GM12864 (cell line): ENCODE results near the gene KIAA1614.

Source experiments
- DNase-seq: peaks from one replicate; pipeline ENCODE4 v3.0.0-alpha.2; 2011; ENCODE audit warnings: low read depth
- H3K4me3 ChIP-seq: 2 replicates; pipeline ENCODE4 v1.5.1; 2011; ENCODE audit warnings: mild to moderate bottlenecking, low read depth, low read length, control low read depth
- TF ChIP-seq, protein P1 (sequence below): IDR thresholded peaks from 2 replicates; pipeline ENCODE4 v1.5.1; 2011; ENCODE audit warnings: low read depth, mild to moderate bottlenecking, moderate library complexity, low read length, control low read depth, inconsistent platforms; ENCODE audit errors: missing control alignments

KIAA1614 gene

DNA sequence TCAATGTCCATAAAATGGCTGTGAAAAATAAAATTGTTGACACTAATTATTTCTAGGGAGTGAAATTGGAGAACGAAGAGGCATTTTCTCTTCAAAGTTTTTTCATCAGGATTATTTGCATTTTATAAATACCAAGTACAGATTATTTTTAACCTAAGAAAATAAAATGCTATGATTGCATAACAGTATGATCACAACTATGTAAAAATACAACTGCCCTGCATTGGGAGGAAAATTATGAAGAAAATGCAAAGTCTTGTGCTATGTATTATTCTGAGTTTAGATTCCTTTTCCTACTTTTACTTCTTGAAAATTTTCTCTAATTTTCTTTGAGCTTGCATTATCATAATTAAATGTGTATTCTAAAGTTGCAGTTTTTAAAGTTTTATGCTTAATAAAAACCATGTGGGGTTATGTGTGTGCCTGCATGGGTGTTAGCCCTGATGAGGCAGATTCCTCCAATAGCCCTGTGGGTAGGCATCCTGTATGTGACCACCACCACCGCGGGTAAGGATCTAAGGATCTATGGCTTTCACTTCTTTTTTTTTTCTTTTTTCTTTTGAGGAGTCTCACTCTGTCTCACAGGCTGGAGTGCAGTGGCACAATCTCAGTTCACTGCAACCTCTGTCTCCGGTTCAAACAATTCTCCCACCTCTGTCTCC is 85.3 kb downstream of the KIAA1614 start:
- H3K4me3 ChIP-seq = no peak overlapping the region
- no peak for DNase-seq
- TF ChIP-seq, protein P1, sequence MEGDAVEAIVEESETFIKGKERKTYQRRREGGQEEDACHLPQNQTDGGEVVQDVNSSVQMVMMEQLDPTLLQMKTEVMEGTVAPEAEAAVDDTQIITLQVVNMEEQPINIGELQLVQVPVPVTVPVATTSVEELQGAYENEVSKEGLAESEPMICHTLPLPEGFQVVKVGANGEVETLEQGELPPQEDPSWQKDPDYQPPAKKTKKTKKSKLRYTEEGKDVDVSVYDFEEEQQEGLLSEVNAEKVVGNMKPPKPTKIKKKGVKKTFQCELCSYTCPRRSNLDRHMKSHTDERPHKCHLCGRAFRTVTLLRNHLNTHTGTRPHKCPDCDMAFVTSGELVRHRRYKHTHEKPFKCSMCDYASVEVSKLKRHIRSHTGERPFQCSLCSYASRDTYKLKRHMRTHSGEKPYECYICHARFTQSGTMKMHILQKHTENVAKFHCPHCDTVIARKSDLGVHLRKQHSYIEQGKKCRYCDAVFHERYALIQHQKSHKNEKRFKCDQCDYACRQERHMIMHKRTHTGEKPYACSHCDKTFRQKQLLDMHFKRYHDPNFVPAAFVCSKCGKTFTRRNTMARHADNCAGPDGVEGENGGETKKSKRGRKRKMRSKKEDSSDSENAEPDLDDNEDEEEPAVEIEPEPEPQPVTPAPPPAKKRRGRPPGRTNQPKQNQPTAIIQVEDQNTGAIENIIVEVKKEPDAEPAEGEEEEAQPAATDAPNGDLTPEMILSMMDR = no peak
